Esophagus muscularis mucosa (tissue), 4 donors: ENCODE results near the gene CLEC18B. TPM values are rescaled to one million over a fixed set of nuclear protein-coding genes. Genes with fewer than 3 reads are reported as not detected.

Experiments used
- DNase-seq: peaks from one replicate; pipeline ENCODE4 v3.0.0-alpha.2; 2017; ENCODE audit errors: extremely low spot score
- H3K27ac ChIP-seq, 4 donors: fragments of 200-600 bp; sonication (generic); replicated peaks in 1 of 4; 1 replicate in 3 of 4; 2 replicates in 1 of 4; pipeline ENCODE4 v1.5.1; 2016 to 2019; ENCODE audit warnings: mild to moderate bottlenecking in 1 of 4
- H3K27me3 ChIP-seq, 4 donors: fragments of 200-600 bp; sonication (generic); one replicate each; pipeline versions ENCODE4 v1.5.1 to v1.6.0; 2016 to 2019
- H3K36me3 ChIP-seq, 4 donors: fragments of 200-600 bp; sonication (generic); one replicate each; pipeline ENCODE4 v1.5.1; 2016 to 2019
- H3K4me1 ChIP-seq, 4 donors: fragments of 200-600 bp; sonication (generic); one replicate each; pipeline ENCODE4 v1.5.1; 2016 to 2019
- H3K4me3 ChIP-seq, 4 donors: fragments of 200-600 bp; sonication (generic); 1 replicate in 2 of 4; 2 replicates in 2 of 4; pipeline ENCODE4 v1.5.1; 2016 to 2019; ENCODE audit warnings: mild to moderate bottlenecking in 4 of 4, moderate library complexity in 1 of 4
- H3K9me3 ChIP-seq, 4 donors: fragments of 200-600 bp; sonication (generic); 1 replicate in 3 of 4; 2 replicates in 1 of 4; pipeline ENCODE4 v1.5.1; 2016 to 2019
- EP300 ChIP-seq: sonication (generic); formaldehyde crosslinking; IDR thresholded peaks from one replicate; pipeline ENCODE4 v1.6.1; 2017; ENCODE audit warnings: antibody characterized with exemption
- POLR2A ChIP-seq: fragments of 450-650 bp; IDR thresholded peaks from one replicate; pipeline ENCODE4 v1.6.1; 2017; ENCODE audit warnings: antibody characterized with exemption, moderate library complexity, mild to moderate bottlenecking, low read depth
- POLR2AphosphoS5 ChIP-seq, 2 donors: sonication (generic); formaldehyde crosslinking; IDR thresholded peaks; one replicate each; pipeline ENCODE4 v1.6.1; 2017; ENCODE audit warnings: antibody characterized with exemption in 2 of 2
- WGBS: methylation state at CpG from one replicate; pipeline ENCODE4 v1.1.5; 2018; 5-methylcytosine and 5-hydroxymethylcytosine counted together
- intact Hi-C: fragments of 100-400 bp; cut with DNase I; formaldehyde crosslinking; loops from one replicate; pipeline ENCODE4 v1.15.1; 2023
- total RNA-seq, 4 donors: library from RNA; depleted of rRNA; stranded (reverse); fragments of >200 nt; gene quantifications; one replicate each; pipeline versions ENCODE4 v1.1.0 to v1.2.1, GENCODE V29; 2016
- TF ChIP-seq, protein P1 (sequence below), 3 experiments: fragments of 200-600 bp in 2 of 3; fragments of 450-650 bp in 1 of 3; sonication (generic) in 2 of 3; IDR thresholded peaks; one replicate each; pipeline ENCODE4 v1.5.1; 2017 to 2019; ENCODE audit warnings: antibody characterized with exemption in 3 of 3, mild to moderate bottlenecking in 2 of 3, moderate library complexity in 1 of 3

The CLEC18B gene
- total RNA-seq, 4 donors from 2014 or later = 1.2 TPM; not detected in 3

GRCh38 chr16:74461826-74462225, 40.5 kb upstream of the CLEC18B start:
- Histone ChIP-seq H3K9me3 (no peaks in the 10 kb centered on the region), H3K27me3 (no peaks in the 10 kb centered on the region), H3K4me3 (no peak overlapping the region), H3K27ac (no peak overlapping the region), H3K4me1 (no peaks in the 10 kb centered on the region), H3K36me3 (peaks cover 52 to 99% (median 93%) of the 10 kb centered on the region in 4 donors)
- TF ChIP-seq POLR2A (no peak), EP300 (no peak), POLR2AphosphoS5 (IDR thresholded peaks at IDR 0.05) (no peak)
- TF ChIP-seq, protein P1, sequence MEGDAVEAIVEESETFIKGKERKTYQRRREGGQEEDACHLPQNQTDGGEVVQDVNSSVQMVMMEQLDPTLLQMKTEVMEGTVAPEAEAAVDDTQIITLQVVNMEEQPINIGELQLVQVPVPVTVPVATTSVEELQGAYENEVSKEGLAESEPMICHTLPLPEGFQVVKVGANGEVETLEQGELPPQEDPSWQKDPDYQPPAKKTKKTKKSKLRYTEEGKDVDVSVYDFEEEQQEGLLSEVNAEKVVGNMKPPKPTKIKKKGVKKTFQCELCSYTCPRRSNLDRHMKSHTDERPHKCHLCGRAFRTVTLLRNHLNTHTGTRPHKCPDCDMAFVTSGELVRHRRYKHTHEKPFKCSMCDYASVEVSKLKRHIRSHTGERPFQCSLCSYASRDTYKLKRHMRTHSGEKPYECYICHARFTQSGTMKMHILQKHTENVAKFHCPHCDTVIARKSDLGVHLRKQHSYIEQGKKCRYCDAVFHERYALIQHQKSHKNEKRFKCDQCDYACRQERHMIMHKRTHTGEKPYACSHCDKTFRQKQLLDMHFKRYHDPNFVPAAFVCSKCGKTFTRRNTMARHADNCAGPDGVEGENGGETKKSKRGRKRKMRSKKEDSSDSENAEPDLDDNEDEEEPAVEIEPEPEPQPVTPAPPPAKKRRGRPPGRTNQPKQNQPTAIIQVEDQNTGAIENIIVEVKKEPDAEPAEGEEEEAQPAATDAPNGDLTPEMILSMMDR (IDR thresholded peaks at IDR 0.05) = no peak
- no peak for DNase-seq
- 82% methylated on average over 9 of the region's 9 CpGs for WGBS
- intact Hi-C loops = no loop called here

DNA sequence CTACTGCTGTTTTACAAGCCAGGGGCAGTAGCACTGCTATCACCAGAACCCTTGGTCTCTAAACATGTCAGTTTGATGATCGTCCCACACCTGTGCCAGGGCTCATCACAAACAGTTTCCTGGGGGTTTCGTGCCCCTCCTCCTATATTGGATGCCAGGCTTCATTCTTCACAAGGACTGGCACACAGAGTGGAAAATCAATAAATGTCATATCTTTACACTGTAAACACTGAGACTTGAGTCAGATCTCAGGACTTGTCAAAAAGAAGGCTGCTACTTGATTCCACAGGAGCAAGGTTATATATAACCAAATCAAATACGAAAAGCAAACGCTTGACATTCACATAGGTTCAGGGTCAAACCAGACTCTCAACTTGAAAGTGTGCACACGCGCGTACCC, 39.3 kb upstream of the CLEC18B start:
- DNase-seq = no peak
- WGBS = 94% methylated on average over 7 of the region's 7 CpGs
- Histone ChIP-seq H3K4me1 (no peaks in the 10 kb centered on the region), H3K4me3 (no peak overlapping the region), H3K27ac (no peak overlapping the region), H3K27me3 (no peaks in the 10 kb centered on the region), H3K36me3 (peaks cover 56 to 100% (median 94%) of the 10 kb centered on the region in 4 donors), H3K9me3 (no peaks in the 10 kb centered on the region)
- intact Hi-C loops = no loop called here
- TF ChIP-seq, protein P1 (IDR thresholded peaks at IDR 0.05) = no peak
- TF ChIP-seq POLR2AphosphoS5 (IDR thresholded peaks at IDR 0.05) (no peak), POLR2A (no peak), EP300 (no peak)

DNA sequence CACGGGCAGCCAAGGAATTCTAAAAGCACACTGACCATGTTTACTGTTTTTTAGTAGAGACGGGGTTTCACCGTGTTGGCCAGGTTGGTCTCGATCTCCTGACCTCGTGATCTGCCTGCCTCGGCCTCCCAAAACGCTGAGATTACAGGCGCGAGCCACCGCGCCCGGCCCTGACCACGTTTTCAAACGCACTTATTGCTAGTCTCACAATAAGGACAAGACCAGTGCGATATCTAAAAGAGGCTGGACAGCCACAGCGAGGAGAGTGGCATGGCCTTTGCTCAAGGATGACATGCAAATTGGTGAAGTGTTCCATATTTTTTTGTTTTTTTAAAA, 35.0 kb upstream of the CLEC18B start:
- WGBS = 98% methylated on average over 16 of the region's 16 CpGs
- TF ChIP-seq, protein P1 (IDR thresholded peaks at IDR 0.05) = no peak
- TF ChIP-seq POLR2A (no peak), EP300 (no peak), POLR2AphosphoS5 (IDR thresholded peaks at IDR 0.05) (no peak)
- no peak for DNase-seq
- Histone ChIP-seq H3K4me1 (peaks cover 0 to 2% (median 0%) of the 10 kb centered on the region in 4 donors), H3K4me3 (no peak overlapping the region), H3K27ac (no peak overlapping the region), H3K9me3 (no peaks in the 10 kb centered on the region), H3K27me3 (no peaks in the 10 kb centered on the region), H3K36me3 (peaks cover 46 to 96% (median 89%) of the 10 kb centered on the region in 4 donors)
- intact Hi-C loops = no loop called here

GRCh38 chr16:74455619-74456289, 34.5 kb upstream of the CLEC18B start:
- peaks cover 0 to 7% (median 0%) of the 10 kb centered on the region in 4 donors for H3K4me1 ChIP-seq
- TF ChIP-seq POLR2AphosphoS5 (IDR thresholded peaks at IDR 0.05) = no peak
- no peak for TF ChIP-seq POLR2A
- no peak for TF ChIP-seq EP300
- TF ChIP-seq, protein P1 (IDR thresholded peaks at IDR 0.05) = no peak
- intact Hi-C loops = no loop called here
- peaks cover 51 to 96% (median 90%) of the 10 kb centered on the region in 4 donors for H3K36me3 ChIP-seq
- H3K27me3 ChIP-seq = no peaks in the 10 kb centered on the region
- no peak for DNase-seq
- 84% methylated on average over 10 of the region's 10 CpGs for whole genome bisulfite sequencing
- H3K9me3 ChIP-seq = no peaks in the 10 kb centered on the region
- no peak overlapping the region for H3K4me3 ChIP-seq
- H3K27ac ChIP-seq = no peak overlapping the region

GRCh38 chr16:74455213-74455612, 33.9 kb upstream of the CLEC18B start:
- Histone ChIP-seq H3K4me3 (no peak overlapping the region), H3K27ac (no peak overlapping the region), H3K36me3 (peaks cover 51 to 96% (median 87%) of the 10 kb centered on the region in 4 donors), H3K4me1 (peaks cover 1 to 12% (median 4%) of the 10 kb centered on the region in 4 donors), H3K9me3 (no peaks in the 10 kb centered on the region), H3K27me3 (no peaks in the 10 kb centered on the region)
- 93% methylated on average over 6 of the region's 7 CpGs for WGBS
- intact Hi-C loops = no loop called here
- TF ChIP-seq POLR2AphosphoS5 (IDR thresholded peaks at IDR 0.05) (no peak), POLR2A (no peak), EP300 (no peak)
- TF ChIP-seq, protein P1 (IDR thresholded peaks at IDR 0.05) = no peak
- DNase-seq = no peak
